NCI-H1092 treated with DMSO at 0.1 percent for 48 hours (cell line): ENCODE results near the gene ADAMTS17.

ENCODE experiments used
- DNase-seq: peaks from one replicate; lab custom pipeline; 2025; lab: John Stamatoyannopoulos, UW

The ADAMTS17 gene

GRCh38 chr15:100201376-100202280 lies 140.1 kb downstream of the ADAMTS17 start:
- DNase-seq = no peak

GRCh38 chr15:100200287-100200880 lies 141.4 kb downstream of the ADAMTS17 start:
- no peak for DNase-seq

- DNase-seq = no peak
These were observed 142.0 kb downstream of the ADAMTS17 start for GRCh38 chr15:100199711-100200286.

GRCh38 chr15:100198442-100198841 lies 143.3 kb downstream of the ADAMTS17 start:
- DNase-seq = no peak

GRCh38 chr15:100196326-100197058 lies 145.3 kb downstream of the ADAMTS17 start:
- no peak for DNase-seq

- DNase-seq = no peak
These were observed 146.8 kb downstream of the ADAMTS17 start for GRCh38 chr15:100194996-100195395.

GRCh38 chr15:100193277-100193860 lies 148.4 kb downstream of the ADAMTS17 start:
- no peak for DNase-seq

GRCh38 chr15:100192097-100193080 lies 149.4 kb downstream of the ADAMTS17 start:
- peak; percentile 15 for DNase-seq

GRCh38 chr15:100191161-100191560 lies 150.6 kb downstream of the ADAMTS17 start:
- DNase-seq = no peak

GRCh38 chr15:100190675-100191074 lies 151.1 kb downstream of the ADAMTS17 start:
- DNase-seq = no peak

- DNase-seq = no peak
These were observed 151.9 kb downstream of the ADAMTS17 start for GRCh38 chr15:100189849-100190248.

GRCh38 chr15:100189319-100189718 lies 152.5 kb downstream of the ADAMTS17 start:
- DNase-seq = no peak

GRCh38 chr15:100187677-100188076 lies 154.1 kb downstream of the ADAMTS17 start:
- DNase-seq = no peak

GRCh38 chr15:100186960-100187359 lies 154.8 kb downstream of the ADAMTS17 start:
- no peak for DNase-seq

GRCh38 chr15:100186366-100186765 lies 155.4 kb downstream of the ADAMTS17 start:
- no peak for DNase-seq

GRCh38 chr15:100183921-100184495 lies 157.8 kb downstream of the ADAMTS17 start:
- DNase-seq = no peak

GRCh38 chr15:100180921-100181320 lies 160.9 kb downstream of the ADAMTS17 start:
- DNase-seq = no peak

GRCh38 chr15:100175406-100176114 lies 166.2 kb downstream of the ADAMTS17 start:
- DNase-seq = no peak

- DNase-seq = no peak
These were observed 166.9 kb downstream of the ADAMTS17 start for GRCh38 chr15:100174904-100175275.
